Colonic mucosa (tissue), 4 donors: Measurements from ENCODE around the gene CORO7. TPM values are rescaled to one million over a fixed set of nuclear protein-coding genes. Genes with fewer than 3 reads are reported as not detected.
A peak's percentile ranks its signal among the peaks of the same experiment; 100 is the strongest.

Experiments used
- DNase-seq: peaks from one replicate; pipeline ENCODE4 v3.0.0-alpha.2; 2020
- H3K27ac ChIP-seq: fragments of 200-600 bp; one replicate; pipeline ENCODE4 v1.8.0; 2021
- H3K27me3 ChIP-seq: fragments of 200-600 bp; one replicate; pipeline ENCODE4 v1.8.0; 2021
- H3K36me3 ChIP-seq: fragments of 200-600 bp; one replicate; pipeline ENCODE4 v1.8.0; 2021
- H3K4me1 ChIP-seq: fragments of 200-600 bp; one replicate; pipeline ENCODE4 v1.8.0; 2021; ENCODE audit warnings: mild to moderate bottlenecking
- H3K4me3 ChIP-seq: fragments of 200-600 bp; one replicate; pipeline ENCODE4 v1.8.0; 2021
- H3K9ac ChIP-seq, 2 donors: one replicate each; pipeline ENCODE4 v1.7.0; 2013; ENCODE audit warnings: control low read depth in 2 of 2, low read depth in 2 of 2, low read length in 2 of 2
- H3K9me3 ChIP-seq: fragments of 200-600 bp; one replicate; pipeline ENCODE4 v1.8.0; 2021
- CTCF ChIP-seq: fragments of 200-600 bp; IDR thresholded peaks from one replicate; pipeline ENCODE4 v1.8.0; 2022; ENCODE audit warnings: antibody characterized with exemption, mild to moderate bottlenecking
- intact Hi-C: fragments of 100-400 bp; cut with DNase I; formaldehyde crosslinking; loops from one replicate; pipeline ENCODE4 v1.14.1; 2022
- total RNA-seq, 2 donors: library from RNA; stranded (reverse); fragmentation: NEBNext Ultra II Directional in 1 of 2; extraction: Animal tissue kit (Norgen Biotek cat#: 25700) in 1 of 2; gene quantifications; one replicate each; pipeline ENCODE4 v1.2.1, GENCODE V29; 2021
- donor health status: healthy.
- donor health status: DM: no; HTN: no; CAD: no.
- donor health status: DM: no; HTN: no; CAD: no.

Gene CORO7
- total RNA-seq, 2 donors from 2014 or later = 37.2 to 55.9 TPM

GRCh38 chr16:4328046-4328781 is 88.2 kb downstream of the CORO7 start:
- no peaks in the 10 kb centered on the region for H3K9me3 ChIP-seq
- H3K4me3 ChIP-seq = peak overlapping the region; percentile 45
- peak; percentile 73 for DNase-seq
- peak overlapping the region; percentile 66 for H3K27ac ChIP-seq
- peak; percentile 40 for TF ChIP-seq CTCF
- H3K27me3 ChIP-seq = peaks cover 8% of the 10 kb centered on the region
- H3K4me1 ChIP-seq = peaks cover 4% of the 10 kb centered on the region
- H3K9ac ChIP-seq = peak overlapping the region; percentile 40 to 60
- intact Hi-C loops = no loop called here
- H3K36me3 ChIP-seq = no peaks in the 10 kb centered on the region

GRCh38 chr16:4327386-4328045 is 88.9 kb downstream of the CORO7 start:
- H3K27ac ChIP-seq = peak overlapping the region; percentile 66
- H3K36me3 ChIP-seq = no peaks in the 10 kb centered on the region
- H3K27me3 ChIP-seq = peaks cover 8% of the 10 kb centered on the region
- no peak for DNase-seq
- TF ChIP-seq CTCF = no peak
- intact Hi-C loops = no loop called here
- H3K9me3 ChIP-seq = no peaks in the 10 kb centered on the region
- H3K9ac ChIP-seq = peak overlapping the region; percentile 40 to 60
- H3K4me3 ChIP-seq = peak overlapping the region; percentile 45
- peaks cover 4% of the 10 kb centered on the region for H3K4me1 ChIP-seq

GRCh38 chr16:4325253-4325758 is 91.1 kb downstream of the CORO7 start:
- peaks cover 4% of the 10 kb centered on the region for H3K4me1 ChIP-seq
- intact Hi-C loops = no loop called here
- peak overlapping the region; percentile 46 for H3K27ac ChIP-seq
- no peak for DNase-seq
- no peak overlapping the region for H3K4me3 ChIP-seq
- no peak overlapping the region for H3K9ac ChIP-seq
- TF ChIP-seq CTCF = no peak
- peaks cover 8% of the 10 kb centered on the region for H3K27me3 ChIP-seq
- no peaks in the 10 kb centered on the region for H3K9me3 ChIP-seq
- no peaks in the 10 kb centered on the region for H3K36me3 ChIP-seq

- Histone ChIP-seq H3K9ac (peak overlapping the region in 1 of 2 donors; percentile 40), H3K4me3 (no peak overlapping the region), H3K9me3 (no peaks in the 10 kb centered on the region), H3K4me1 (peaks cover 4% of the 10 kb centered on the region), H3K27me3 (peaks cover 8% of the 10 kb centered on the region), H3K36me3 (no peaks in the 10 kb centered on the region), H3K27ac (peak overlapping the region; percentile 46)
- intact Hi-C loops = no loop called here
- DNase-seq = no peak
- no peak for TF ChIP-seq CTCF
These were observed 91.7 kb downstream of the CORO7 start for GRCh38 chr16:4324492-4325252.

GRCh38 chr16:4323845-4324488 is 92.4 kb downstream of the CORO7 start:
- H3K9ac ChIP-seq = peak overlapping the region; percentile 32 to 40
- no peaks in the 10 kb centered on the region for H3K36me3 ChIP-seq
- H3K27ac ChIP-seq = peak overlapping the region; percentile 46
- peak; percentile 51 for DNase-seq
- H3K4me3 ChIP-seq = no peak overlapping the region
- intact Hi-C loops = no loop called here
- no peaks in the 10 kb centered on the region for H3K9me3 ChIP-seq
- peaks cover 8% of the 10 kb centered on the region for H3K4me1 ChIP-seq
- H3K27me3 ChIP-seq = peaks cover 8% of the 10 kb centered on the region
- no peak for TF ChIP-seq CTCF
